Stimulated activated CD4-positive, alpha-beta T cell treated with anti-CD3 and anti-CD28 coated beads, Interleukin-12 subunit alpha, Interleukin-12 subunit beta, amount 100 ng/mL, for 4 hours (primary cell): ENCODE results near the gene UGT1A8.

ENCODE experiments used
- DNase-seq: peaks from one replicate; pipeline ENCODE4 v3.0.0-alpha.2; 2020

Gene UGT1A8

DNA sequence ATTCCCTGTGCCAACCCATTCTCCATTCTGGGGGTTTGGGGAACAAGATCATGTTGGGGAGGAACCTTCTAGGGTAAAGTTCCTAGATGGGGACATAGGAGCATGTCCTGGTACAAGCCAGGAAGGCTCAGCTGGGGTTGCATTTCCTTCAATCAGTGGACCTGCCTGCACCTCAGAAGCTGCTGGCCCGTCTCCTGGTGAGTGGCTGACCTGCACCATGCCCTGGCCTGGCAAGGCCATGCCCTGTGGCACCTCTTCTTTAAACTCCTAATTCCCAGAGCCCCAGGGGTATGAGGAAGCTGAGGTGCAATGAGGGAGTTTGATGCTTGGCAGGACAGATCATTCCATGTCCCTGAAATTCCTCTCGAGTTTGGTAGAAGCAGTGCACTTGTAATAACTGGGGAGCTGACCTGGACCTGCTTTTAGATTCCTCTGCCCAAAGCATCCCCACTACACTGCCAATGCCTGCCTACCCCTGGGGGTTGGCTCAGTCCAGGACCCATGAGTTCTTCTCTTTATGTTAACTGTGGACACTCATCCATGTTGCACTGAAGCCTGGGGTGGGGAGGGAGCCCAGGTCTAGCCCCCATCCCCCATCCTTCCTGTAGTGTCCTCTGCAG is 186.0 kb downstream of the UGT1A8 start:
- DNase-seq: no peak

DNA sequence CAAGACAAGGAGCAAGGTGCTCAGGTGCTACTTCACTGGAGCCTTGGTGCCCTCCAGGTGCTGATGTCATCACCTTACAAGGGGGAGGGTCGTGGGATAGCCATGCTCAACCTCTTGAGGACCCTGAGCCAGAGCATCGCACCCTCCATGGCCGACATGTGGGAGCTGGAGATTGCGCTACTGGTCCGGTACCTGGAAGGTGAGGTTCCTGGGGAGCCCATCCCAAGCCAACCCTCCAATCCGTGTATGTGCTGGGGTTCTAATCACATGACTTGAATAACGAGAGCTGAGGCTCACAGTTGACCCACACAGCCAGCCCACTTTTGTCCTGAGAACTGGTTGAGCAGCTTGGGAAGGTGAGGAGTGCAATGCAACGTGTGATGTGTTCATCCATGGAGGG is 186.6 kb downstream of the UGT1A8 start:
- no peak for DNase-seq

- no peak for DNase-seq
Measured at GRCh38 chr2:233807215-233807865, 189.9 kb downstream of the UGT1A8 start.

- no peak for DNase-seq
Measured at GRCh38 chr2:233807966-233808935, 190.8 kb downstream of the UGT1A8 start.

DNA sequence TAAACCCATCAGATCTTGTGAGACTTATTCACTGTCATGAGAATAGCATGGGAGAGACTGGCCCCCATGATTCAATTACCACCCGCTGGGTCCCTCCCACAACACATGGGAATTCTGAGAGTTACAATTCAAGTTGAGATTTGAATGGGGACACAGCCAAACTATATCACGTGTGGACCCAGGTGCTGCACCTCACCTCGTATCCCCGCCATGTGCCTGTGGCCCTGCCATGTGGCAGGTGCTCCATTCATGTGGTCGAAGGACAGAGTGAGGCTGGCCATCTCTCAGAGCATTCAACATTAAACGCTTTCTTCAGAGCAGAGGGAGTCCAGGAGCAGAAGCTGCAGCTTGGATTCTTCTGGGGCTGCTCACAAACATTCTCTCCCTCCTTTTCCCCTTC is 193.0 kb downstream of the UGT1A8 start:
- no peak for DNase-seq

DNA sequence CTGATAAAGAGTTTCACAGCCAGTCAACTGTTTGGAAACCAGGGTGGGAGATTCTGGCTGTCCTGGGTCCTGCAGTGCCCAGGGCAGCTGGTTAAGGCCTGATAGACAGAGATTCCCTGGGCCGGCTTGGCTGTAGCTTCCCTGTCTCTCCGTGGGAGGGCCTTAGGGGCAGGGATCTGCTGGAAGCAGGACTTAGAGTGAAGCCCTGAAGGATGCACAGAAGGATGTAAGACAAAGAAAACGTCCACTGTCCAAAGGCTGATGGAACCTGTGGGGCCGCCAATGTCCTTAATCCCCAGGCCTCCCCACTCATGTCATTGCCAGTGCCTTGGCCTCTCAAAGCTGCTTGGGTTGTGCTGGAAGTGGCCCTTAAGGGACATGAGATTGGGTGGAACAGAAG is 193.7 kb downstream of the UGT1A8 start:
- DNase-seq: no peak

GRCh38 chr2:233811732-233812131 is 194.3 kb downstream of the UGT1A8 start:
- no peak for DNase-seq

DNA sequence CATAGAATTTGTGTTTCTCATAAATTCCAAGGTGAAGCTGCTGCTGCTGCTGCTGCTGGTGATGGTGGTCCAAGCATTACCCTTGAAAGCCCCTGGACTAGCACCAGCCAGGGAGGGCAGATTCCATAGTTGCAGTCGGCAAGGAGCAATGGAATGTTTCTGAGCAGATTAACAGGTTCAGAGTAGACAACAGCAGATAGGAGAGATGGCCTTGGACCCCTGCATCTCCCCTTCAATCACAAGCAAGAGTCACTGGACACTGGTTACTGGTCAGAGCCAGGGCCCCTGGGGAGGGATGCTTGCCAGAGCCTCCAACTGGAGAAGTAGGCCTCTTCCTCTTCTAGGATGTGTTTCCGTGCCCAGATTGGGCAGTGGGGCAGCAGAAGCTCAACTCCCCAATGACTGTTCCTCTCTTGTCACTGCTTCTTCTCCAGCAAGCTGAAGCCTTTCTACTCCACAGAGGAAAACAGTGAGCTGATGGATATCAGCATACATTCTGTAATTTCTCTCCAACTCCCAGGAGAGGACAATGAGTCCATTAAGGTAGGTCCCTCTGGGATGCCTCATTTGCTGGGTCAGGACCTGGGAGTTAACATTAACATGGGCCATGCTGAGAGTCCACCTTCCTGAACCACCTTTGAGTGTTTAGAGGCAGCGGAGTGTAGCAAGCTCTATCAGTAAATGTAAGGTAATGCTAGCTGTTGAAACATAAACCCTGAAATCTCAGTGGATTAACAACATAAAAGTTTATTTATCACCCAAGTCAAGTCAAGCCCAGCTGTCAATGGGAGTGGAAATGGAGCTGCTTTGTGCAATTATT is 196.0 kb downstream of the UGT1A8 start:
- DNase-seq: no peak

DNA sequence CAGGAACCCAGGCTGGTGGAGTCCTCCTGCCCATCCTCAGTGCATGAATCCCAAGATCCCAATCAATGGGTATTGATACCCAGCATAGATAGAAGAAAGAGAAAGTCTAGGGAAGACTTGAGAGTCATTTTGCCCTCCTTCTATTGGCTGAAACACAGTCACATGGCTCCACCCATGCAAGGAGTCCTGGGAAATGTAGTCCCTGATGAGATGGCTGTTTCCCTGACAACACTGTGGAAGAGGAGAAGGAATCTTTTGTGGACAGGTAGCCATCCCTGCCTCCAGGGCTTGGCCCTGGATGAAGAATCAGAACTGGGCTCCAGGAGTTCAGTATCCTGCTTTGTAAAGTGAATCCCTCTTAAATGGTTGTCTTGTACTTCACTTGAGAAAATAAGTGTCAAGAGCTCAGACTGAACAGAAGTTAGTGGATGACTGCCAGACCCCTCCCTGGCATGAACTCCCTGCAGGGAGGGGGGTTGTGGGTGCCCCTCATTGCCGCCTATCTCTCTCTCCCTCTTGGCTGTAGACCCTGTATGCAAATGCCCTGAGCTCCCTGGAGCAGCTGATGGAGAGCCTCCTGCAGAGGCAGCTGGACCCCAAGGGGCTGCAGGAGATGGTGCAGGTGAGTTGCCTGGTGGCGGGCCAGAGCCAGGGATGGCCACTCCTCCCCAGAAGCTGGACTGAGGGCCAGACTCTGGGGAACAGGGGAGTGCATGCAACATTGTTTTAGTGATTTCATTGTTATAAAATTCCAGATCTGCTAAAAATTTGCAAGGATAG is 196.8 kb downstream of the UGT1A8 start:
- no peak for DNase-seq

- no peak for DNase-seq
Measured at GRCh38 chr2:233815861-233816260, 198.4 kb downstream of the UGT1A8 start.

GRCh38 chr2:233816334-233816733 is 198.9 kb downstream of the UGT1A8 start:
- DNase-seq: no peak

DNA sequence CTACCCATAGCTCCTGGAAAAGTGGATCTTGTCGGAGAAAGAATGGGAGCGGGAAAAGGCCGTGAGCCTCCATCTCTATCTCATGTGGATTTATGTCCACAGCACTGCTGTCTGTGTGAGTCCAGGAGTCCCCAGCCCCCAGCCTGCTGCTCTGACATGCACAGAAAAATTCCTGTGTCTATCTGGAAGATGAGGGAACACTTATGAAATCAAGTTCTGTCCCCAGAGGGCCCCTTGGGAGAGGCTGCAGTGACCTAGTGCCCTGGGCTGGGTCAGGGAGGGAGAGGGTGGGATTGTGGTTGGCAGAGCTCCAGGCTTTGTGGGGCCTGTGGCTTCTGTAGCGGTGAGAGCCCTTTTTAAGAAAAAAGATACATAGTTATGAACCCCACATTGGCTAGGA is 199.3 kb downstream of the UGT1A8 start:
- DNase-seq: no peak

DNA sequence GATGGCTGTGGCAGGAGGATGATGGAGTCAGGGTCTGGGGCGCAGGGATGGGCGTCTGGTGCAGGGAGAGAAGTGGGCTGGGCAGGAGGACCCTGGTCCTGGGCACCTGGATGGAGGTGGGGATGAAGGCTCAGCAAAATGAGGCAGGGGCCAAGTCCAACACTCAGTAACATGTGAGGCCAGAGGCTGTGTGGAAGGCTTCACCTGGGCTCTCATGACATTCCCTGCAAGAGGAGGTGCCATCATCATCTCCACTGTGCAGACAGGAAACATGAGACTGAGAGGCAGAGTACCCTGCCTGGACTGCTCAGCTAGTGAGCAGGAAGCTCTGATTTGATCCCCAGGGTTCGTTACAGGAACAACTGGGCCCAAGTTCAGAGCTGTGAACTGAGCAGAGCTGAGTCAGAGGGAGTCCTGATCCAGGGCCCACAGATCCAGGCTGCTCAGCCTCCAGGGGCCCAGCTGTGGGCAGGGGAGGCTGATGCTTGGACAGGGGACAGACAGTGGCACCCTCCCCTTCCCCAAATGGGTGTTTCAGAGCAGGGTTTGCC is 200.0 kb downstream of the UGT1A8 start:
- no peak for DNase-seq

DNA sequence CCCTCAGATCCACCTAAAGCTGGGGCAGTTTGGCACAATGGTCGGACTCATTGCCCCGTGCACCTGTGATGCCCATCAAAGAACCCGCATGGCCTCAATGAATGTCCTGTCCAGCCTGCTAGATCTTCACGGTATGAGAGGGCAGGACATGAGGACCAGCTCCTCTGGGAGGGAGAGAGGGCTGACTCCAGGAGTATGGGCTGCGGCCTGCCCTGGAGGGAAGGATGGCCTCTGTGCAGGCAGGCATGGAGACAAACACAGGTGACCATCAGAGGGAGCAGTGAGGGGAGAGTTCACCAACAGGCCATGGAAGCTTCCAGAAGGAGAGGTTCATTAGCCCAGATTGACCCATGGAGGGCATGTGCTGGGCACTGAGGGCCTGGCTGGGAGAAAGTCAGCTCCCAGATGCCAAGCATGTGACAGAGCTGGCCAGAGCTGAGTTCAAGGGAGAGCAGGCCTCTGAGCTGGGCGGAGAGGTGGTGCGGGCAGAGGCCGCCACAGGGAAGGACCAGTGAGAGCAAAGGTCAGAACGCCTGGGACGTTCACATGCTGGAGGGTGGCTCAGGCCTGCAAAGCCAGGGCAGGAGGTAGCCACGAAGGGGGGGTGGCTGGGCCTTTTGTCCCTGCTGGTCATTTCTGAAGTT is 200.7 kb downstream of the UGT1A8 start:
- no peak for DNase-seq

DNA sequence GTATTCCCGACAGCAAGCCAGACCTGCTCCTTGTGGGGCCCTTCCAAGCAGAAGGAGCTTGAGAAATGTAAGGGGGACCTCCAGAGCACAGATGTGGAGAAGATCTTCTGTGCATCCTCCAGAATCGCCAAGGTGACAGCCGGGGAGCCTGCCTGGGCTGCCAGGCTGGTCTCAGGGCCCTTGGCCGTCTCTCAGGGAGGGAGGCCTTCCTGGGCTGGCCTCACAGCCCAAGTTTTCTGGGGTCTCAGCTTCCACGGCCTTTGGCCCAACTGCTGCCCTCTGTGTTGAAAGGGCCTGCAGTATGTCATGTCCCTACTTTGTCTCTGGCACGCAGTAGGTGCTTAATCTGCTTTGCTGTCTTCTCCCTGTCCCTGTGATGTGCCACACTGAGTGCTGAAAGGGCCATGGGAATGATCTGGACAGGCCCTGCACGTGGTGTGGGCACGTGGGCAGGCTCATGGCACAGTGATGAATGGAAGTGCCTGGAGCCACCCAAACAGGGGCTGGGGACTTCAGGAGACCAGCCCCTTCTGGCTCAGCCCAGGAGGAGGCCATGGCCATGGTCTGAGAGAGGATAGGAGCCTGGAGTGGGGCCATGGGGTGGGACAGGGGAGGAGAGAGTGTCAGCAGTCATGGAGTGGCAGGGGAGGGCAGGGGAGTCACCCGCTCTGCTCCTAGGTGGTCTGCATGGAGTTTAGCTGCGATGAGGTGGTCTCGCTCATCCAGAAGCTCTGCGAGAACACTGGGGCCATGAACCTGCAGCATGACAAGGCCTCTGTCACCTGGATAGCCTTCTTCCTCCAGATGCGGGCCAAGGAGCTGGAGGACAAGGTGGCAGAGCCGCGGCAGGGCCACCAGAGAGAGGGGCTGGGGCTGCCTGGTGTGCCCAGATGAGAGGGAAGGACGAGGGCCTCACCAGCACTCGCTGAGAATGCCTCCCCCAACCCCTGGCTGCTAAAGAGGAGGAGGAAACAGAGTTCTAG is 201.5 kb downstream of the UGT1A8 start:
- no peak for DNase-seq

DNA sequence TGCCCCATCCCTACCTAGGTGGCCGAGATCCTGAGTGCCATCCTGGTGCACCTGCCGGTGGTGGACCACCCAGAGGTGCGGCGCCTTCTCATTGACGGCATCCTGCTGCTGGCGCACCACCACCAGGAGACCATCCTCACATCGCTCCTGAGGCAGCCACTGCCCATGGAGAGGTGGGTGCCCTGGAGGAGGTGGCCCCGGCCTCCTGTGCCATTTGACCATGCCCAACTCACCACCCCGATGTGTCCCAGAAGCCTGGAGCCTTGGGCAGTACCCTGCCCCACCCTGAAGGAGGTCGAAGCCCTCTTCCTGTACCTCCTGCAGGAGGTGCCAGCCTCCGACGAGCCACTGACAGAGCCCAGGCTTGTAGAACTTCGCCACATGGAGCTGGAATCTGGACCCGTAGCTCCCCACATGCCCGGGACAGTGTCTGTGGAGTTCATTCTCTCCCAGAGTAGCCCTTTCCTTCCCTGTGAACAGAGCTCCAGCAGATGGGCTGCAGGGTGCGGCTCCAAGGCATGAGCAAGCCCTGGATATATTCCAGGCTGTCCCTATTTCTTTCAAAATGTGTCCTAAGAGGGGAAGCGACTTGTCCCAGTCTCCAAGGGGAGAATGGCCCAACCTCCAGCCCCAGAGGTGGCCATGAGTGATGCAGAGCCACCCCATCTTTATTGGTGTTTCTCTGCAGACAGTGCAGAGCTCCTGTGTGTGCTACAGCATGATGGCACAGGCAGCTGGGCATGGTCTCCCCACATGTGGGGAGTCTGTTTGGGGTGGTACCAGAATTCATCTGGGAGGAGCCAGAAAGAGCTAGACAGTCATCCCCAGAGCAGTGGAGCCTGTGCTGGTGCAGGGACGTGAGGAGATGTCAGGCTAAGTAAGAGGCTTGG is 202.7 kb downstream of the UGT1A8 start:
- DNase-seq: no peak

- no peak for DNase-seq
Measured at GRCh38 chr2:233820774-233821105, 203.3 kb downstream of the UGT1A8 start.

DNA sequence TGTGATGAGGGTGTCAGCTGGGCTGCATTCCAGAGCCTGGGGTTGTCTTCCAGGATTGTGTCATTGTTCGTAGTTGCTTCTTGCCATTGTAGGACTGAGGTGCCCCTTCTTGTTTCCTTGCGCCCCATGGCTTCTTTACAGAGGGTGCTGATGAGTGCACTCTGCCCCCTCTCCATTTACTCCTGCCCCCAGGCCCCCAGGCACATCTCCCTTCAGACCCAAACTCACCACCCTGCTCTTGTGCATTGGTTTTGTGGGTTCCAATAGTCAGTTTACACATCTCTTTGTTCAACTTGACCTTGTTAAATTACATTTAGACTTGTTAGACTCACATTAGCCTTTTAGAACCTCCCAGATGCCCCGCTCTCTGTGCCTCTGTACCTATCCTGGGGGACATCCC is 203.8 kb downstream of the UGT1A8 start:
- DNase-seq: no peak

DNA sequence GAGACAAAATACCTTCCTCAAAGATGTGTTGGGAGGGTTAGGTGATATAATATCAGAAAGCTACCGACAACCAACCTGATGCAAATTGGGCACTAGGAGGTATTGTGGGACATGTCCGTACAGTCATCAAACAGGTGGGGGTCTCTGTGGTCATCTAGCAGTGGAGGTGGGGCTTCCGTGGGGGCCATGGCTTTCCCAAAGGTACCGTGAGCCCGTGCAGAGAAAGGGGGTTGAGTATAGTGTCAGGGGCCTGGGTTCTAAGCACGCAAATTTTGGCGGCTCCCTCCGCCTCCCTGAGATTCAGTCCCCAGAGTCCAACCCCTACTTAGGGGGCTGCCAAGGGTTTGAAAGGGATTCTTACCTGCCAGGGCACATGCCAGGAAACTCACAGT is 204.3 kb downstream of the UGT1A8 start:
- DNase-seq: no peak
